ENCODE measurements around the gene SF3B3. TPM values are rescaled to one million over a fixed set of nuclear protein-coding genes. Genes with fewer than 3 reads are reported as not detected.

SF3B3 gene
- total and polyA plus RNA-seq, 2 of the 13 experiments (the other 11 are each of a cell fraction or from before 2014, with no cell fraction given) = 157 to 500 TPM

- 0 out of 2 replicates have a peak, but pooled peaks have one; percentile 35 for TF ChIP-seq NAIF1 (CRISPR knock-in tag; IDR thresholded peaks at IDR 0.05; ENCODE audit: borderline replicate concordance)
Observed at GRCh38 chr16:70522216-70523075, 1.2 kb upstream of the SF3B3 start (continued).

DNA sequence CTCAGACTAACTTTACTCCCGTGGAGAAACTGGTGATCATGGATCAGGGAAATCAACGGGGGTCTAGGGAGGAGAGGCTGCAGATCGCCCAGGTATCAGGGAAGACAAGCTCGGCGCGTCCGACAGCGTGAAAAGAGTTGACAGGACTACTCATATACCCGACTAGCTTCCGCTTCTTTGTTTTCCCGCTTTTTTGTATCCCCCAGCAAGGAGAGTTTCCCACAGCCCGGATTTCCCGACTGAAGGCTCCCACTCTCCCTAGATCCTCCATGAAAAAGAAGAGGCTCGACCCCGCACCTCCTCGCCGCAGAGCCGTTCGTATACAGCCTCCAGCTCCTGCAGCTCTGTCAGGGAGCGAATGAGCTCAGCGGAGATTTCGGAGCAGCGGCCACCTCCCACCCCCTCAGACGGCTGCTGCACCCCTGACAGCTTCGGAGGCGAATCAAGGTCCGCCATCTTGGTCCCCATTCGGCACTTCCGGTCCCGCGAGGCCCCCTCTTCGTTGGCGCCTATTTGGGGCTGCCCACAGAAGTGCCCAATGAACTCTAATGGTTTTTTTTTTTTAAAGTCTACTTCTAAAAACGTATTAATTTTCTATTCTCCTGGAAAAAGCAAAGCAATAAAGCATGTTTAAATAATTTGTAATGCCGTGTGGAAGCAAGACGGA is 407 bp upstream of the SF3B3 start, which contains the start of gene COG4:
TSS of gene COG4 (minus strand) at position 479 of the 667 bp plus-strand sequence. CDS start at position 468, 11 bp downstream.
- Histone ChIP-seq H3K4me1 (ENCODE audit: insufficient read depth, low read length) (peaks cover 40% of the 10 kb centered on the region), H4K20me1 (ENCODE audit: insufficient read depth, low read length) (peaks cover 34% of the 10 kb centered on the region), H3K9me3 (ENCODE audit: low read length) (no peaks in the 10 kb centered on the region), H3K4me2 (ENCODE audit: low read depth, low read length) (peak within 1 kb of the TSS; percentile 93), H3K27ac (ENCODE audit: extremely low read length, insufficient read depth, low read length) (peak within 1 kb of the TSS; percentile 93), H3K27me3 (ENCODE audit: control insufficient read depth in 1 of 2, insufficient read depth in 2 of 2, low read length in 2 of 2) (peaks cover 0 to 5% of the 10 kb centered on the region in 2 experiments; a peak in 1 of 5 replicates), H3K79me2 (ENCODE audit: insufficient read depth, low read length) (peaks cover 59% of the 10 kb centered on the region), H2AFZ (ENCODE audit: low read length) (peak within 1 kb of the TSS; percentile 70), H3K36me3 (replicated peaks in 1 of 2; ENCODE audit: control insufficient read depth in 1 of 2, insufficient read depth in 2 of 2, low read length in 2 of 2) (peaks cover 9 to 21% of the 10 kb centered on the region in 2 experiments; a peak in 4 of 5 replicates), H3K4me3 (replicated peaks in 1 of 3; ENCODE audit: insufficient read depth in 1 of 3, low read depth in 2 of 3, low read length in 3 of 3) (peak within 1 kb of the TSS; percentile 98 to 99 (median 99)), H3K9ac (ENCODE audit: insufficient read depth, low read depth, low read length) (peak within 1 kb of the TSS; percentile 99)
- peak; percentile 83 for DNase-seq (ENCODE audit: low spot score)
- CTCF ChIA-PET (ENCODE audit: low intra/inter-chr PET ratio, low total read pairs) = no interaction called here
- intact Hi-C loops (cut with micrococcal nuclease; ENCODE audit: unreplicated experiment) (loop anchor here (2.0 kb wide), 1 partner anchor 130 kb away; no protein-coding TSS in a partner anchor), in situ Hi-C loops (cut with HindIII; ENCODE audit: extremely low pct_ligation_motif_present, low pct_unique_long_range_greater_than_20kb) (no loop called here)
- POLR2A ChIA-PET = interaction anchor here (0.6 to 1.9 kb wide), 12 partner anchors 8 to 234 kb away, joined by 3 to 23 read pairs (median 3); partner anchors contain the start of gene AARS1
- ATAC-seq = peak; percentile 85
- BruUV-seq (replicated peaks) = TSS peak; percentile 91
- under 1% methylated on average over 33 of the region's 36 CpGs for WGBS (ENCODE audit: low lambda C conversion rate)
- no peak for FAIRE-seq
- TF ChIP-seq ZFP91 (CRISPR knock-in tag; IDR thresholded peaks at IDR 0.05; ENCODE audit: borderline replicate concordance) (peak; percentile 77; the same call in 1 of the 2 replicates), RCOR2 (CRISPR knock-in tag; IDR thresholded peaks at IDR 0.05) (no peak), ZMYM2 (CRISPR knock-in tag; IDR thresholded peaks at IDR 0.05) (0 out of 2 replicates have a peak, but pooled peaks have one; percentile 21), HOXA5 (CRISPR knock-in tag; IDR thresholded peaks at IDR 0.05) (no peak; the same call in 1 of the 2 replicates), NFYB (CRISPR knock-in tag; IDR thresholded peaks at IDR 0.05) (0 out of 2 replicates have a peak, but pooled peaks have one; percentile 25), RBM22 (optimal IDR thresholded peaks at IDR 0.05; ENCODE audit: low read length) (no peak), KMT2A (CRISPR knock-in tag; IDR thresholded peaks at IDR 0.05) (peak; percentile 78)
- TF ChIP-seq, protein P1, sequence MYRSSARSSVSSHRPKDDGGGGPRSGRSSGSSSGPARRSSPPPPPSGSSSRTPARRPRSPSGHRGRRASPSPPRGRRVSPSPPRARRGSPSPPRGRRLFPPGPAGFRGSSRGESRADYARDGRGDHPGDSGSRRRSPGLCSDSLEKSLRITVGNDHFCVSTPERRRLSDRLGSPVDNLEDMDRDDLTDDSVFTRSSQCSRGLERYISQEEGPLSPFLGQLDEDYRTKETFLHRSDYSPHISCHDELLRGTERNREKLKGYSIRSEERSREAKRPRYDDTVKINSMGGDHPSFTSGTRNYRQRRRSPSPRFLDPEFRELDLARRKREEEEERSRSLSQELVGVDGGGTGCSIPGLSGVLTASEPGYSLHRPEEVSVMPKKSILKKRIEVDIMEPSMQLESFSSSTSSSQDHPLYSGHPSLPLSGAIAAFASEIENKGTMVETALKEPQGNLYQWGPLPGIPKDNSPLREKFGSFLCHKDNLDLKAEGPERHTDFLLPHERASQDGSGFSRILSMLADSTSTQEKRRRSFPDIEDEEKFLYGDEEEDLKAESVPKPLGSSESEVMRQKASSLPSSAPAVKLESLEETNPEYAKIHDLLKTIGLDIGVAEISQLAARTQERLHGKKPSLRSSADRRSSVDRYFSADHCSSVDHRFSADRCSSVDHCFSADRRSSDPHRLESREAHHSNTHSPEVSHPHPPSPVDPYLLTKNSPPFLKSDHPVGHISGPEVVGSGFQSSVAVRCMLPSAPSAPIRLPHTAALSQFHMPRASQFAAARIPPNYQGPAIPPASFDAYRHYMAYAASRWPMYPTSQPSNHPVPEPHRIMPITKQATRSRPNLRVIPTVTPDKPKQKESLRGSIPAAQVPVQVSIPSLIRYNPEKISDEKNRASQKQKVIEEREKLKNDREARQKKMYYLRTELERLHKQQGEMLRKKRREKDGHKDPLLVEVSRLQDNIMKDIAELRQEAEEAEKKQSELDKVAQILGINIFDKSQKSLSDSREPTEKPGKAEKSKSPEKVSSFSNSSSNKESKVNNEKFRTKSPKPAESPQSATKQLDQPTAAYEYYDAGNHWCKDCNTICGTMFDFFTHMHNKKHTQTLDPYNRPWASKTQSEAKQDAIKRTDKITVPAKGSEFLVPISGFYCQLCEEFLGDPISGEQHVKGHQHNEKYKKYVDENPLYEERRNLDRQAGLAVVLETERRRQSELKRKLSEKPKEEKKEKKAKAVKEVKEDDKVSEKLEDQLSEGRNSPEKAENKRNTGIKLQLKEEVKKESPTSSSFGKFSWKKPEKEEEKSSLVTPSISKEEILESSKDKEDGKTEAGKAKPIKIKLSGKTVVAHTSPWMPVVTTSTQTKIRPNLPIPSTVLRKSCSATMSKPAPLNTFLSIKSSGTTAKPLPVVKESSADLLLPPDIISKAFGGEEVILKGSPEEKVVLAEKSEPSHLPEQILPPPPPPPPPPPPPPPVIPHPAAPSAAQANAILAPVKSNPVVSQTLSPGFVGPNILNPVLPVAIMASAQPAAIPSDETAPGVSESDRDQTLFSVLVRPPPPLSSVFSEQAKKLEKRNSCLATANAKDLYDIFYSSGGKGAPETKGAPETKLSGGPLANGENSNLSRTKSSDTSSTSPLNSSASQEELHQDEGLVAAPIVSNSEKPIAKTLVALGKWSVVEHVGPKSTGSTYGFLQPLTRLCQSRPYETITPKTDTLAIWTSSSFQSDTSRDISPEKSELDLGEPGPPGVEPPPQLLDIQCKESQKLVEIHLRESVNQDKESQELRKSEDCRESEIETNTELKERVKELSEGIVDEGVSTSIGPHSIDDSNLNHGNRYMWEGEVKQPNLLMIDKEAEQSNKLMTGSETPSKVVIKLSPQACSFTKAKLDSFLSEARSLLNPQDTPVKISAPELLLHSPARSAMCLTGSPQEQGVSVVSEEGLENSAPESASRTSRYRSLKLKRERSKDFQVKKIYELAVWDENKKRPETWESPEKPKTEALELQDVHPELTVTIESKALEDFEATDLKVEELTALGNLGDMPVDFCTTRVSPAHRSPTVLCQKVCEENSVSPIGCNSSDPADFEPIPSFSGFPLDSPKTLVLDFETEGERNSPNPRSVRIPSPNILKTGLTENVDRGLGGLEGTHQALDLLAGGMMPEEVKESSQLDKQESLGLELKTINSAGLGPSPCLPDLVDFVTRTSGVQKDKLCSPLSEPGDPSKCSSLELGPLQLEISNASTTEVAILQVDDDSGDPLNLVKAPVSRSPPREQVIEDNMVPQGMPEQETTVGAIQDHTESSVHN (CRISPR knock-in tag; IDR thresholded peaks at IDR 0.05) = 0 out of 2 replicates have a peak, but pooled peaks have one; percentile 23
